Measurements from ENCODE around the gene DEF6.

GRCh38 chr6:35278708-35279107, 18.9 kb upstream of the DEF6 start:
- TF ChIP-seq POLR2A (IDR thresholded peaks at IDR 0.05) (no peak), CTCF (IDR thresholded peaks at IDR 0.05) (no peak)

All from heart left ventricle (tissue), 13 donors.